ENCODE results near the gene ABCC8. TPM values are rescaled to one million over a fixed set of nuclear protein-coding genes. Genes with fewer than 3 reads are reported as not detected.

Gene ABCC8
- total RNA-seq, 1 experiment from 2014 or later: not detected

DNA sequence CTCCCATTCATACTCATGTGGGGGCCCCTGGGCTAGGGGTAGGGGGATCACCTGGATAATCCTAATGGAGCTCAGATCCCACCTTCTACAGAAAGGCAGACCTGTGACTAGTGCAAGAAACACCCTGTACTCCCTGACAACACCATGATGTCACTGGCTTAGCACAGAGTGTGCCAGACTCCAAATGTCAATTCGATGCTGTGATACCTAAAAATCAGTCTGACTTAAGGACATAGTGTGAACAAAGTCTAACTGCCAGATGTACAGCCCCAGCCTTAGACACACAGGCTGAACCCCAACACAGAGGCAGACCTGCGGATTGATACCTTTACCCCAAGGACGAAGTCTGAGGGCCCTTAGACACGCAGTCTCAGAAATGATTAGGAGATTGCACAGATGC lies 8.5 kb downstream of the ABCC8 start:
- no peak overlapping the region for H2AFZ ChIP-seq
- no peak overlapping the region for H3K27ac ChIP-seq

DNA sequence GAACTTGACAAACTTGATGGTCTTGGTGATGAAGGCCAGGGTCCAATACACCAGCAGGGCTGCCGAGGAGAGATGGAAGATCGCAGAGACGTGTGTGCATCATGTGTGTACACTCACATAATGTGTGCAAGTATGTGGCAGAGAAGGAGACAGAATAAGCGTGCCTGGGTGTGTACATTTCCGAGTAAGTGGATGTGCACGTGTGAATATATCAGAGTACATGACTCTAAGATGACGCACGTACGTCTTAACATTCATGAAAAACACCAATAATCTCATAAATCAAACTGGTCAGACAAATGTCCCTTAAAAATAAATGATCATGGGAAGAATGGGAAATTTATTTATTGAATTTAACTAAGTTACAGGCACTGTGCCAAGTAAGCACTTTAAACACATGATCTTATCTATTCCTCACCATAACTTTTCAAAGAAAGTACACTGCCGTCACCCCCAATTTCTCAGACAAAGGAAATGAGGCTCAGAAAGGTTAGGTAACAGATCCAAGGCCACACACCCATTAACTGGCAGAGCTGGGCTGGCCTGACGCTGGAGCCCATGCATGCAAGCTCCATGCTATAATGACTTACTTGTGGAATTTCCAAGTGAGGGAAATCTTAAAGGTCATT lies 13.0 kb downstream of the ABCC8 start:
- no TSS peak for BruUV-seq (replicated peaks)
- H3K27me3 ChIP-seq (ENCODE audit: insufficient read depth, low read depth): peaks cover 86% of the 10 kb centered on the region
- no peaks in the 10 kb centered on the region for H3K79me2 ChIP-seq (ENCODE audit: low read depth)
- POLR2A ChIA-PET (ENCODE audit: unreplicated experiment): no interaction called here
- H3K36me3 ChIP-seq (ENCODE audit: low read depth): no peaks in the 10 kb centered on the region
- intact Hi-C loops (cut with micrococcal nuclease; ENCODE audit: unreplicated experiment): no loop called here
- H3K9me3 ChIP-seq (ENCODE audit: insufficient read depth, low read depth): no peaks in the 10 kb centered on the region
- H3K4me2 ChIP-seq: no peak overlapping the region
- no peaks in the 10 kb centered on the region for H3K9me2 ChIP-seq (ENCODE audit: insufficient read depth)
- H4K20me1 ChIP-seq (ENCODE audit: insufficient read depth): no peaks in the 10 kb centered on the region
- H3F3A ChIP-seq (ENCODE audit: insufficient read depth, low read depth): no peaks in the 10 kb centered on the region
- no peak overlapping the region for H3K4me3 ChIP-seq
- H3K27ac ChIP-seq: no peak overlapping the region
- DNase-seq: no peak
- CTCF ChIA-PET: no interaction called here
- H3K4me1 ChIP-seq (replicated peaks; ENCODE audit: insufficient read depth): no peaks in the 10 kb centered on the region
- TF ChIP-seq, protein P1, sequence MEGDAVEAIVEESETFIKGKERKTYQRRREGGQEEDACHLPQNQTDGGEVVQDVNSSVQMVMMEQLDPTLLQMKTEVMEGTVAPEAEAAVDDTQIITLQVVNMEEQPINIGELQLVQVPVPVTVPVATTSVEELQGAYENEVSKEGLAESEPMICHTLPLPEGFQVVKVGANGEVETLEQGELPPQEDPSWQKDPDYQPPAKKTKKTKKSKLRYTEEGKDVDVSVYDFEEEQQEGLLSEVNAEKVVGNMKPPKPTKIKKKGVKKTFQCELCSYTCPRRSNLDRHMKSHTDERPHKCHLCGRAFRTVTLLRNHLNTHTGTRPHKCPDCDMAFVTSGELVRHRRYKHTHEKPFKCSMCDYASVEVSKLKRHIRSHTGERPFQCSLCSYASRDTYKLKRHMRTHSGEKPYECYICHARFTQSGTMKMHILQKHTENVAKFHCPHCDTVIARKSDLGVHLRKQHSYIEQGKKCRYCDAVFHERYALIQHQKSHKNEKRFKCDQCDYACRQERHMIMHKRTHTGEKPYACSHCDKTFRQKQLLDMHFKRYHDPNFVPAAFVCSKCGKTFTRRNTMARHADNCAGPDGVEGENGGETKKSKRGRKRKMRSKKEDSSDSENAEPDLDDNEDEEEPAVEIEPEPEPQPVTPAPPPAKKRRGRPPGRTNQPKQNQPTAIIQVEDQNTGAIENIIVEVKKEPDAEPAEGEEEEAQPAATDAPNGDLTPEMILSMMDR (conservative IDR thresholded peaks at IDR 0.05): no peak
- no peak for TF ChIP-seq EZH2 (IDR thresholded peaks at IDR 0.05; ENCODE audit: low read depth)
- no peak overlapping the region for H2AFZ ChIP-seq

More for the DNA sequence above, 8.5 kb downstream of the ABCC8 start:
- H3F3A ChIP-seq (ENCODE audit: insufficient read depth, low read depth): no peaks in the 10 kb centered on the region
- intact Hi-C loops (cut with micrococcal nuclease; ENCODE audit: unreplicated experiment): no loop called here
- H3K27me3 ChIP-seq (ENCODE audit: insufficient read depth, low read depth): peaks cover 77% of the 10 kb centered on the region
- H3K9me2 ChIP-seq (ENCODE audit: insufficient read depth): no peaks in the 10 kb centered on the region
- no peaks in the 10 kb centered on the region for H3K9me3 ChIP-seq (ENCODE audit: insufficient read depth, low read depth)
- ChIA-PET POLR2A (ENCODE audit: unreplicated experiment) (no interaction called here), CTCF (no interaction called here)
- no peak overlapping the region for H3K4me3 ChIP-seq
- TF ChIP-seq, protein P1 (conservative IDR thresholded peaks at IDR 0.05): no peak
- no peak for TF ChIP-seq EZH2 (IDR thresholded peaks at IDR 0.05; ENCODE audit: low read depth)
- H4K20me1 ChIP-seq (ENCODE audit: insufficient read depth): no peaks in the 10 kb centered on the region
- BruUV-seq (replicated peaks): no TSS peak
- no peaks in the 10 kb centered on the region for H3K79me2 ChIP-seq (ENCODE audit: low read depth)
- H3K4me2 ChIP-seq: no peak overlapping the region
- no peaks in the 10 kb centered on the region for H3K36me3 ChIP-seq (ENCODE audit: low read depth)
- no peaks in the 10 kb centered on the region for H3K4me1 ChIP-seq (replicated peaks; ENCODE audit: insufficient read depth)
- DNase-seq: no peak

DNA sequence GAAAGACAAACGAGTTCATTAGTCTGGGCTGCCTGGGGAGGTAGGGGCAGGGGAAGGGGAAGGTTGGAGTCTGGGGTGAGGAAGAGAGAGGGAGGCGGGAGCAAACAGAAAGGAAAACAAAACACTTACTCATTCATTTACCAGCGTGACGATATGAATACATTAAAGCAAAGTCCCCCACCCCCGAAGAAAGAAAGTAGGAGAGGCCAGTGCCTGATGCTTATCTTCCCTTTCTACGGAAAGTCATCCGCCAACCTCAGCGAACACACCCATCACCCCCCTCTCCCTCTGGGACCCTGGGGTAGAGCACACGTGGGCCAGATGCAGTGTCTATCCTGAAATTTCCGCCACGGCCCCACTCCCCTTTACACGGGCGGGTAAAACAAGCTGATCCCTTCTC lies 13.7 kb downstream of the ABCC8 start:
- Histone ChIP-seq H3F3A (ENCODE audit: insufficient read depth, low read depth) (no peaks in the 10 kb centered on the region), H2AFZ (no peak overlapping the region), H3K27me3 (ENCODE audit: insufficient read depth, low read depth) (peaks cover 88% of the 10 kb centered on the region), H3K79me2 (ENCODE audit: low read depth) (no peaks in the 10 kb centered on the region), H3K4me1 (replicated peaks; ENCODE audit: insufficient read depth) (no peaks in the 10 kb centered on the region), H3K9me2 (ENCODE audit: insufficient read depth) (no peaks in the 10 kb centered on the region), H3K9me3 (ENCODE audit: insufficient read depth, low read depth) (no peaks in the 10 kb centered on the region), H3K27ac (no peak overlapping the region), H3K4me2 (no peak overlapping the region), H3K36me3 (ENCODE audit: low read depth) (no peaks in the 10 kb centered on the region), H4K20me1 (ENCODE audit: insufficient read depth) (no peaks in the 10 kb centered on the region), H3K4me3 (no peak overlapping the region)
- BruUV-seq (replicated peaks): no TSS peak
- intact Hi-C loops (cut with micrococcal nuclease; ENCODE audit: unreplicated experiment): no loop called here
- DNase-seq: no peak
- ChIA-PET POLR2A (ENCODE audit: unreplicated experiment) (no interaction called here), CTCF (no interaction called here)
- TF ChIP-seq, protein P1 (conservative IDR thresholded peaks at IDR 0.05): no peak
- no peak for TF ChIP-seq EZH2 (IDR thresholded peaks at IDR 0.05; ENCODE audit: low read depth)
